ENCODE data around the gene URM1. TPM values are rescaled to one million over a fixed set of nuclear protein-coding genes. Genes with fewer than 3 reads are reported as not detected.
"Not testable (repeated sequence)": the region's sequence is repeated elsewhere in the genome, so short reads cannot be mapped to it uniquely, and the experiment has no call there.

URM1 gene
- total RNA-seq, 1 donor from 2014 or later = 37.5 TPM

- no peak for TF ChIP-seq CTCF (IDR thresholded peaks at IDR 0.05)
- H3K27ac ChIP-seq = no peak overlapping the region
- H3K4me1 ChIP-seq = peaks cover 0 to 17% of the 10 kb centered on the region in 2 donors
- intact Hi-C loops (cut with DNase I) = no loop called here
- H3K36me3 ChIP-seq = peaks cover 0 to 19% of the 10 kb centered on the region in 2 donors
- no peak overlapping the region for H3K4me3 ChIP-seq
- no peaks in the 10 kb centered on the region for H3K27me3 ChIP-seq
- H3K9me3 ChIP-seq = no peaks in the 10 kb centered on the region
- no peak for DNase-seq (ENCODE audit: low spot score in 2 of 2)
Observed at GRCh38 chr9:128422783-128423150, 51.6 kb downstream of the URM1 start.

- H3K27me3 ChIP-seq; H3K4me3 ChIP-seq; DNase-seq (ENCODE audit: low spot score in 2 of 2); H3K9me3 ChIP-seq; intact Hi-C loops (cut with DNase I); H3K27ac ChIP-seq: not testable (repeated sequence)
- Histone ChIP-seq H3K36me3 (peaks cover 3 to 19% of the 10 kb centered on the region in 2 donors), H3K4me1 (peaks cover 0 to 17% of the 10 kb centered on the region in 2 donors)
Observed at GRCh38 chr9:128423356-128423755, 52.2 kb downstream of the URM1 start.

- no peak for DNase-seq (ENCODE audit: low spot score in 2 of 2)
- Histone ChIP-seq H3K27me3 (no peaks in the 10 kb centered on the region), H3K27ac (no peak overlapping the region), H3K4me1 (peaks cover 0 to 14% of the 10 kb centered on the region in 2 donors), H3K36me3 (peaks cover 4 to 19% of the 10 kb centered on the region in 2 donors), H3K9me3 (no peaks in the 10 kb centered on the region), H3K4me3 (no peak overlapping the region)
- no peak for TF ChIP-seq CTCF (IDR thresholded peaks at IDR 0.05)
- intact Hi-C loops (cut with DNase I) = no loop called here
Observed at GRCh38 chr9:128424268-128424780, 53.1 kb downstream of the URM1 start.

- H3K27ac ChIP-seq = no peak overlapping the region
- DNase-seq (ENCODE audit: low spot score in 2 of 2) = no peak
- peaks cover 11 to 31% of the 10 kb centered on the region in 2 donors for H3K36me3 ChIP-seq
- no peak overlapping the region for H3K4me3 ChIP-seq
- intact Hi-C loops (cut with DNase I) = no loop called here
- no peak for TF ChIP-seq CTCF (IDR thresholded peaks at IDR 0.05)
- no peaks in the 10 kb centered on the region for H3K9me3 ChIP-seq
- H3K27me3 ChIP-seq = no peaks in the 10 kb centered on the region
- no peaks in the 10 kb centered on the region for H3K4me1 ChIP-seq
Observed at GRCh38 chr9:128428644-128429512, 57.7 kb downstream of the URM1 start.

- H3K36me3 ChIP-seq = peaks cover 11 to 24% of the 10 kb centered on the region in 2 donors
- no peak for TF ChIP-seq CTCF (IDR thresholded peaks at IDR 0.05)
- intact Hi-C loops (cut with DNase I) = no loop called here
- no peaks in the 10 kb centered on the region for H3K27me3 ChIP-seq
- DNase-seq (ENCODE audit: low spot score in 2 of 2) = no peak
- H3K9me3 ChIP-seq = no peaks in the 10 kb centered on the region
- H3K4me3 ChIP-seq = no peak overlapping the region
- H3K4me1 ChIP-seq = no peaks in the 10 kb centered on the region
- H3K27ac ChIP-seq = no peak overlapping the region
Observed at GRCh38 chr9:128429513-128430086, 58.4 kb downstream of the URM1 start.

- no peak for TF ChIP-seq CTCF (IDR thresholded peaks at IDR 0.05)
- Histone ChIP-seq H3K36me3 (peaks cover 11 to 21% of the 10 kb centered on the region in 2 donors), H3K27ac (no peak overlapping the region), H3K9me3 (no peaks in the 10 kb centered on the region), H3K27me3 (no peaks in the 10 kb centered on the region), H3K4me1 (no peaks in the 10 kb centered on the region), H3K4me3 (no peak overlapping the region)
- intact Hi-C loops (cut with DNase I) = no loop called here
- no peak for DNase-seq (ENCODE audit: low spot score in 2 of 2)
Observed at GRCh38 chr9:128431207-128431606, 60.0 kb downstream of the URM1 start.

Measured in ascending aorta (tissue), 2 donors.